Epithelial cell of prostate (primary cell): ENCODE data around the gene HNRNPA0.

Source experiments
- DNase-seq: peaks from one replicate; pipeline ENCODE4 v3.0.0-alpha.2; 2011; ENCODE audit warnings: low read depth, low spot score
- H3K27ac ChIP-seq: fragments of 450-650 bp; 2 replicates; pipeline ENCODE4 v1.5.1; 2017; ENCODE audit warnings: mild to moderate bottlenecking

HNRNPA0 gene

GRCh38 chr5:137731176-137731575 is 23.0 kb downstream of the HNRNPA0 start:
- no peak for DNase-seq
- H3K27ac ChIP-seq: no peak overlapping the region

GRCh38 chr5:137730336-137730735 is 23.8 kb downstream of the HNRNPA0 start:
- peak overlapping the region; percentile 21 for H3K27ac ChIP-seq
- DNase-seq: peak; percentile 66

GRCh38 chr5:137728048-137728447 is 26.1 kb downstream of the HNRNPA0 start:
- no peak for DNase-seq

GRCh38 chr5:137727623-137728022 is 26.5 kb downstream of the HNRNPA0 start:
- H3K27ac ChIP-seq: no peak overlapping the region
- no peak for DNase-seq

More at GRCh38 chr5:137728048-137728447, 26.1 kb downstream of the HNRNPA0 start:
- no peak overlapping the region for H3K27ac ChIP-seq

- no peak overlapping the region for H3K27ac ChIP-seq
- DNase-seq: no peak
These were observed 29.9 kb downstream of the HNRNPA0 start for GRCh38 chr5:137724251-137724650.

GRCh38 chr5:137718611-137719010 is 35.6 kb downstream of the HNRNPA0 start:
- DNase-seq: no peak

GRCh38 chr5:137716337-137716736 is 37.8 kb downstream of the HNRNPA0 start:
- no peak for DNase-seq

More at GRCh38 chr5:137718611-137719010, 35.6 kb downstream of the HNRNPA0 start:
- no peak overlapping the region for H3K27ac ChIP-seq

GRCh38 chr5:137715456-137715855 is 38.7 kb downstream of the HNRNPA0 start:
- no peak for DNase-seq

More at GRCh38 chr5:137716337-137716736, 37.8 kb downstream of the HNRNPA0 start:
- no peak overlapping the region for H3K27ac ChIP-seq

GRCh38 chr5:137714946-137715345 is 39.2 kb downstream of the HNRNPA0 start:
- DNase-seq: no peak

More at GRCh38 chr5:137715456-137715855, 38.7 kb downstream of the HNRNPA0 start:
- H3K27ac ChIP-seq: no peak overlapping the region

GRCh38 chr5:137714494-137714893 is 39.7 kb downstream of the HNRNPA0 start:
- no peak for DNase-seq
- no peak overlapping the region for H3K27ac ChIP-seq

More at GRCh38 chr5:137714946-137715345, 39.2 kb downstream of the HNRNPA0 start:
- no peak overlapping the region for H3K27ac ChIP-seq

GRCh38 chr5:137712139-137712667 is 42.0 kb downstream of the HNRNPA0 start:
- no peak overlapping the region for H3K27ac ChIP-seq
- no peak for DNase-seq

- no peak for DNase-seq
- no peak overlapping the region for H3K27ac ChIP-seq
These were observed 44.1 kb downstream of the HNRNPA0 start for GRCh38 chr5:137710086-137710485.

GRCh38 chr5:137708796-137709559 is 45.2 kb downstream of the HNRNPA0 start:
- H3K27ac ChIP-seq: no peak overlapping the region
- DNase-seq: no peak

GRCh38 chr5:137708062-137708461 is 46.1 kb downstream of the HNRNPA0 start:
- H3K27ac ChIP-seq: no peak overlapping the region
- DNase-seq: no peak

GRCh38 chr5:137706841-137707240 is 47.3 kb downstream of the HNRNPA0 start:
- no peak for DNase-seq
- no peak overlapping the region for H3K27ac ChIP-seq

GRCh38 chr5:137705106-137705505 is 49.1 kb downstream of the HNRNPA0 start:
- DNase-seq: no peak
- no peak overlapping the region for H3K27ac ChIP-seq

GRCh38 chr5:137703565-137703964 is 50.6 kb downstream of the HNRNPA0 start:
- no peak for DNase-seq
- no peak overlapping the region for H3K27ac ChIP-seq

- H3K27ac ChIP-seq: no peak overlapping the region
- no peak for DNase-seq
These were observed 53.9 kb downstream of the HNRNPA0 start for GRCh38 chr5:137700282-137700680.

GRCh38 chr5:137699336-137700281 is 54.6 kb downstream of the HNRNPA0 start:
- H3K27ac ChIP-seq: no peak overlapping the region
- DNase-seq: no peak

- no peak overlapping the region for H3K27ac ChIP-seq
- DNase-seq: no peak
These were observed 57.7 kb downstream of the HNRNPA0 start for GRCh38 chr5:137696481-137696880.
